Measurements from ENCODE around the gene TSPO.

TSPO gene

GRCh38 chr22:43110444-43110926 is 40.9 kb upstream of the TSPO start, which contains the start of gene BIK:
Gene BIK, plus strand, starts transcription at chr22:43110750. Its CDS starts 13,273 bp downstream, at chr22:43124023.
- no peaks in the 10 kb centered on the region for H3K36me3 ChIP-seq
- H3K4me3 ChIP-seq (ENCODE audit: low read depth, low read length) = peak within 1 kb of the TSS; percentile 70
- peaks cover 13% of the 10 kb centered on the region for H3K27me3 ChIP-seq (ENCODE audit: insufficient read depth, low read depth, severe bottlenecking)
- TF ChIP-seq CTCF (IDR thresholded peaks at IDR 0.05; ENCODE audit: low read depth, low read length) = peak; percentile 45
- H3K27ac ChIP-seq = no peak within 1 kb of the TSS
- no peaks in the 10 kb centered on the region for H3K9me3 ChIP-seq (ENCODE audit: severe bottlenecking)
- DNase-seq = peak; percentile 61

- H3K4me3 ChIP-seq (ENCODE audit: low read depth, low read length) = peak overlapping the region; percentile 70
- no peak overlapping the region for H3K27ac ChIP-seq
- H3K36me3 ChIP-seq = no peaks in the 10 kb centered on the region
- no peaks in the 10 kb centered on the region for H3K9me3 ChIP-seq (ENCODE audit: severe bottlenecking)
- peak; percentile 35 for DNase-seq
- H3K27me3 ChIP-seq (ENCODE audit: insufficient read depth, low read depth, severe bottlenecking) = peaks cover 13% of the 10 kb centered on the region
- 0 out of 2 replicates have a peak, but pooled peaks have one; percentile 11 for TF ChIP-seq CTCF (IDR thresholded peaks at IDR 0.05; ENCODE audit: low read depth, low read length)
Observed at GRCh38 chr22:43110927-43111623, 40.3 kb upstream of the TSPO start.

- Histone ChIP-seq H3K4me3 (ENCODE audit: low read depth, low read length) (no peak overlapping the region), H3K27ac (no peak overlapping the region), H3K9me3 (ENCODE audit: severe bottlenecking) (no peaks in the 10 kb centered on the region), H3K27me3 (ENCODE audit: insufficient read depth, low read depth, severe bottlenecking) (peaks cover 13% of the 10 kb centered on the region), H3K36me3 (no peaks in the 10 kb centered on the region)
- TF ChIP-seq CTCF (IDR thresholded peaks at IDR 0.05; ENCODE audit: low read depth, low read length) = no peak
- no peak for DNase-seq
Observed at GRCh38 chr22:43113526-43114251, 37.7 kb upstream of the TSPO start.

- no peak overlapping the region for H3K4me3 ChIP-seq (ENCODE audit: low read depth, low read length)
- no peaks in the 10 kb centered on the region for H3K36me3 ChIP-seq
- H3K27ac ChIP-seq = no peak overlapping the region
- no peak for DNase-seq
- H3K27me3 ChIP-seq (ENCODE audit: insufficient read depth, low read depth, severe bottlenecking) = peaks cover 9% of the 10 kb centered on the region
- no peak for TF ChIP-seq CTCF (IDR thresholded peaks at IDR 0.05; ENCODE audit: low read depth, low read length)
- H3K9me3 ChIP-seq (ENCODE audit: severe bottlenecking) = no peaks in the 10 kb centered on the region
Observed at GRCh38 chr22:43114958-43115357, 36.4 kb upstream of the TSPO start.

- no peak for TF ChIP-seq CTCF (IDR thresholded peaks at IDR 0.05; ENCODE audit: low read depth, low read length)
- H3K9me3 ChIP-seq (ENCODE audit: severe bottlenecking) = no peaks in the 10 kb centered on the region
- H3K27me3 ChIP-seq (ENCODE audit: insufficient read depth, low read depth, severe bottlenecking) = no peaks in the 10 kb centered on the region
- no peak overlapping the region for H3K27ac ChIP-seq
- no peaks in the 10 kb centered on the region for H3K36me3 ChIP-seq
- H3K4me3 ChIP-seq (ENCODE audit: low read depth, low read length) = no peak overlapping the region
- DNase-seq = no peak
Observed at GRCh38 chr22:43116932-43117331, 34.4 kb upstream of the TSPO start.

Measured in WERI-Rb-1 (cell line).